A549 (cell line): ENCODE data around the gene TRPM4. TPM values are rescaled to one million over a fixed set of nuclear protein-coding genes. Genes with fewer than 3 reads are reported as not detected.

Experiments used
- ATAC-seq, 2 experiments: fragments of 200-7000 bp in 1 of 2; fragments of >200 bp in 1 of 2; cut with Nextera tagmentation in 1 of 2; cut with Tn5 transposase in 1 of 2; 3 replicates each; pipeline versions ENCODE4 v1.8.0 to v1.9.1; 2018 to 2020; ENCODE audit warnings: mild to moderate bottlenecking in 1 of 2, moderate library complexity in 1 of 2
- CTCF ChIA-PET: fragments of 300-600 bp; sonication (Branson Sonifier 250); formaldehyde crosslinking; extraction: SDS; loops from one replicate; lab custom pipeline; 2021; ENCODE audit warnings: antibody characterized with exemption, inconsistent platforms; lab: Yijun Ruan, JAX
- POLR2A ChIA-PET: fragments of 350-600 bp; formaldehyde crosslinking; extraction: SDS; loops from one replicate; lab custom pipeline; 2021; ENCODE audit warnings: antibody characterized with exemption, inconsistent platforms; lab: Yijun Ruan, JAX
- DNase-seq, 2 experiments: peaks; one replicate each; pipeline versions ENCODE4 v3.0.0 to v3.0.0-alpha.2; 2011 to 2016; ENCODE audit warnings: low read depth in 1 of 2, low spot score in 1 of 2
- FAIRE-seq: peaks from 2 replicates; lab custom pipeline; 2011; peaks lifted over from hg19 to GRCh38; lab: Jason Lieb, UNC
- H3K27ac ChIP-seq, 2 experiments: fragments of >200 bp; sonication (Bioruptor Twin); formaldehyde crosslinking; 3 replicates each; pipeline ENCODE4 v1.5.1; 2016 to 2017
- H3K4me1 ChIP-seq: fragments of >200 bp; sonication (Bioruptor Twin); formaldehyde crosslinking; 3 replicates; pipeline ENCODE4 v1.6.1; 2016
- H3K4me2 ChIP-seq: fragments of >200 bp; sonication (Bioruptor Twin); formaldehyde crosslinking; 3 replicates; pipeline ENCODE4 v1.6.1; 2016
- H3K4me3 ChIP-seq: fragments of >200 bp; sonication (Bioruptor Twin); formaldehyde crosslinking; 3 replicates; pipeline ENCODE4 v1.5.1; 2016
- H3K9me3 ChIP-seq: fragments of >200 bp; sonication (Bioruptor Twin); formaldehyde crosslinking; 3 replicates; pipeline ENCODE4 v1.6.1; 2016
- BHLHE40 ChIP-seq: IDR thresholded peaks from 2 replicates; pipeline ENCODE4 v1.6.1; 2012; ENCODE audit warnings: low read depth, low read length, inconsistent platforms
- CHD4 ChIP-seq: fragments of 200-600 bp; sonication (generic); IDR thresholded peaks from 2 replicates; pipeline ENCODE4 v1.6.1; 2016; ENCODE audit warnings: antibody characterized with exemption, mild to moderate bottlenecking, borderline replicate concordance
- CTCF ChIP-seq: fragments of >200 bp; sonication (Bioruptor Twin); formaldehyde crosslinking; IDR thresholded peaks from 3 replicates; pipeline ENCODE4 v1.5.1; 2016
- E2F6 ChIP-seq: IDR thresholded peaks from 2 replicates; pipeline ENCODE4 v1.6.1; 2012; ENCODE audit warnings: low read depth, borderline replicate concordance
- EHMT2 ChIP-seq: fragments of 200-600 bp; sonication (generic); IDR thresholded peaks from 2 replicates; pipeline ENCODE4 v1.6.1; 2016; ENCODE audit warnings: antibody characterized with exemption, low read depth, mild to moderate bottlenecking, moderate library complexity
- ESRRA ChIP-seq: fragments of 150-350 bp; IDR thresholded peaks from 2 replicates; pipeline ENCODE4 v1.6.1; 2014; ENCODE audit warnings: mild to moderate bottlenecking, low read length, borderline replicate concordance
- FOSB ChIP-seq: fragments of 250-450 bp; sonication (Bioruptor Pico); IDR thresholded peaks from 2 replicates; pipeline ENCODE4 v1.5.0; 2020; ENCODE audit warnings: mild to moderate bottlenecking, moderate library complexity
- FOSL2 ChIP-seq, 2 experiments: fragments of 450-650 bp in 1 of 2; fragments of >200 bp in 1 of 2; sonication (Bioruptor Twin) in 1 of 2; formaldehyde crosslinking; IDR thresholded peaks; 2 replicates each; pipeline versions ENCODE4 v1.5.0 to v1.6.1; 2016 to 2020; ENCODE audit warnings: mild to moderate bottlenecking in 1 of 2, moderate library complexity in 1 of 2
- FOXS1 ChIP-seq: fragments of 250-450 bp; sonication (Bioruptor Pico); IDR thresholded peaks from 2 replicates; pipeline ENCODE4 v1.5.0; 2020; ENCODE audit warnings: mild to moderate bottlenecking, moderate library complexity
- GATA3 ChIP-seq: IDR thresholded peaks from 2 replicates; pipeline ENCODE4 v1.6.1; 2012; ENCODE audit warnings: borderline replicate concordance
- HEYL ChIP-seq: fragments of 250-450 bp; sonication (Bioruptor Pico); IDR thresholded peaks from 2 replicates; pipeline ENCODE4 v1.8.0; 2021; ENCODE audit warnings: mild to moderate bottlenecking, moderate library complexity
- HOXB13 ChIP-seq: fragments of 250-450 bp; sonication (Bioruptor Pico); IDR thresholded peaks from 2 replicates; pipeline ENCODE4 v1.5.0; 2020; ENCODE audit warnings: low read depth, mild to moderate bottlenecking, moderate library complexity
- MAX ChIP-seq: IDR thresholded peaks from 2 replicates; pipeline ENCODE4 v1.6.1; 2012
- MAZ ChIP-seq: fragments of 150-350 bp; IDR thresholded peaks from 2 replicates; pipeline ENCODE4 v1.6.1; 2014; ENCODE audit warnings: antibody characterized with exemption, low read depth, low read length, borderline replicate concordance
- NFE2L2 ChIP-seq: fragments of 150-350 bp; conservative IDR thresholded peaks from 2 replicates; pipeline ENCODE4 v1.6.1; 2014; ENCODE audit warnings: low read length
- NR3C1 ChIP-seq: fragments of >200 bp; sonication (Bioruptor Twin); formaldehyde crosslinking; IDR thresholded peaks from 3 replicates; pipeline ENCODE4 v1.6.1; 2017
- POLR2A ChIP-seq: IDR thresholded peaks from 2 replicates; pipeline ENCODE4 v1.6.1; 2012; ENCODE audit warnings: mild to moderate bottlenecking, low read length
- POLR2AphosphoS2 ChIP-seq: conservative IDR thresholded peaks from 2 replicates; pipeline ENCODE4 v1.6.1; 2012; ENCODE audit warnings: low read length, improper control_type of control experiment, inconsistent platforms
- RAD21 ChIP-seq, 2 experiments: fragments of >200 bp in 1 of 2; sonication (Bioruptor Twin) in 1 of 2; formaldehyde crosslinking in 1 of 2; IDR thresholded peaks in 1 of 2; conservative IDR thresholded peaks in 1 of 2; 2 replicates in 1 of 2; 3 replicates in 1 of 2; pipeline ENCODE4 v1.6.1; 2012 to 2018; ENCODE audit warnings: inconsistent platforms in 1 of 2
- RFX5 ChIP-seq: fragments of 450-650 bp; IDR thresholded peaks from 2 replicates; pipeline ENCODE4 v1.7.1; 2014; ENCODE audit warnings: antibody characterized with exemption, mild to moderate bottlenecking, moderate library complexity
- TFCP2L1 ChIP-seq: fragments of 250-450 bp; sonication (Bioruptor Pico); IDR thresholded peaks from 2 replicates; pipeline ENCODE4 v1.5.0; 2021; ENCODE audit warnings: mild to moderate bottlenecking
- TP53 ChIP-seq: fragments of 250-450 bp; sonication (Bioruptor Pico); IDR thresholded peaks from 2 replicates; pipeline ENCODE4 v1.5.0; 2021; ENCODE audit warnings: mild to moderate bottlenecking, moderate library complexity
- USF2 ChIP-seq: fragments of 450-650 bp; IDR thresholded peaks from 2 replicates; pipeline ENCODE4 v1.6.1; 2014; ENCODE audit warnings: antibody characterized with exemption
- ZC3H11A ChIP-seq: fragments of 450-650 bp; IDR thresholded peaks from 2 replicates; pipeline ENCODE4 v1.6.1; 2014; ENCODE audit warnings: antibody characterized with exemption, mild to moderate bottlenecking
- ZSCAN20 ChIP-seq: fragments of 250-450 bp; sonication (Bioruptor Pico); IDR thresholded peaks from 2 replicates; pipeline ENCODE4 v1.8.0; 2022; ENCODE audit warnings: mild to moderate bottlenecking, moderate library complexity
- WGBS: methylation state at CpG from one replicate; pipeline ENCODE4 v1.1.6; 2017; ENCODE audit errors: missing lambda C conversion rate; 5-methylcytosine and 5-hydroxymethylcytosine counted together
- polyA plus RNA-seq, 4 experiments: library from polyadenylated mRNA; depleted of rRNA in 3 of 4; stranded (reverse); fragments of >200 nt; fragmentation: RNase III in 1 of 4; extraction: RNeasy Plus Mini Kit Qiagen cat#74134 plus additional on column Dnase treatment in 1 of 4; gene quantifications; 2 replicates in 3 of 4; 3 replicates in 1 of 4; pipeline ENCODE4 v1.2.3, GENCODE V29; 2011 to 2017

The TRPM4 gene
- polyA plus RNA-seq, 2 of the 4 experiments (the other 2 are of a cell fraction): 4.7 to 9.1 TPM

GRCh38 chr19:49229416-49229815 lies 71.8 kb downstream of the TRPM4 start:
- H3K4me2 ChIP-seq: no peak overlapping the region
- ChIA-PET CTCF (interaction anchor here (0.8 to 7.5 kb wide), 5 partner anchors 8 to 71 kb away, joined by 3 to 93 read pairs (median 3); no protein-coding TSS in a partner anchor), POLR2A (no interaction called here)
- no peaks in the 10 kb centered on the region for H3K9me3 ChIP-seq
- no peak overlapping the region for H3K4me3 ChIP-seq
- H3K27ac ChIP-seq: no peak overlapping the region
- ATAC-seq: no peak
- DNase-seq: no peak
- no peak for TF ChIP-seq HEYL (CRISPR knock-in tag)
- no peak for TF ChIP-seq GATA3
- TF ChIP-seq ZC3H11A: no peak
- no peak for TF ChIP-seq RAD21 (conservative IDR thresholded peaks at IDR 0.05 in 1 of 2, IDR thresholded peaks at IDR 0.05 in 1 of 2)
- TF ChIP-seq USF2: no peak
- no peak for TF ChIP-seq FOXS1
- no peak for TF ChIP-seq POLR2AphosphoS2
- no peak for TF ChIP-seq E2F6
- no peak for TF ChIP-seq MAX
- no peak for TF ChIP-seq NR3C1
- TF ChIP-seq FOSL2 (IDR thresholded peaks at IDR 0.05): no peak
- no peak for TF ChIP-seq FOSL2 (CRISPR knock-in tag; IDR thresholded peaks at IDR 0.05)
- TF ChIP-seq TP53 (CRISPR knock-in tag): no peak
- no peak for TF ChIP-seq CTCF
- no peak for TF ChIP-seq FOSB (CRISPR knock-in tag)
- no peak for TF ChIP-seq EHMT2
- no peak for TF ChIP-seq ESRRA
- TF ChIP-seq TFCP2L1 (CRISPR knock-in tag): no peak
- TF ChIP-seq, all 56 proteins: peak for 0
- FAIRE-seq: no peak
- no peaks in the 10 kb centered on the region for H3K4me1 ChIP-seq
- 59% methylated on average over 3 of the region's 3 CpGs for WGBS

GRCh38 chr19:49231389-49231788 lies 73.8 kb downstream of the TRPM4 start:
- no peaks in the 10 kb centered on the region for H3K9me3 ChIP-seq
- no peak overlapping the region for H3K4me2 ChIP-seq
- TF ChIP-seq EHMT2: no peak
- TF ChIP-seq ZSCAN20 (CRISPR knock-in tag): no peak
- TF ChIP-seq NFE2L2: no peak
- TF ChIP-seq HOXB13 (CRISPR knock-in tag): no peak
- TF ChIP-seq POLR2A: no peak
- no peak for TF ChIP-seq BHLHE40
- TF ChIP-seq MAZ: no peak
- TF ChIP-seq RFX5: no peak
- no peak for TF ChIP-seq CHD4
- DNase-seq: no peak
- no peak overlapping the region for H3K27ac ChIP-seq
- no peaks in the 10 kb centered on the region for H3K4me1 ChIP-seq
- ATAC-seq: no peak
- 68% methylated on average over 7 of the region's 7 CpGs for WGBS
- FAIRE-seq: no peak
- no peak overlapping the region for H3K4me3 ChIP-seq
- CTCF ChIA-PET: interaction anchor here (0.9 to 1.7 kb wide), 5 partner anchors 8 to 70 kb away, joined by 3 to 6 read pairs (median 3); no protein-coding TSS in a partner anchor
- POLR2A ChIA-PET: no interaction called here
